Central memory CD8-positive, alpha-beta T cell (primary cell): Measurements from ENCODE around the gene SPRR3.

Experiments used
- ATAC-seq: fragments of 150-1000 bp; cut with Tn5 transposase; replicated peaks from 2 replicates; pipeline ENCODE4 v1.10.0; 2022; ENCODE audit warnings: mild to moderate bottlenecking, moderate FRiP score, moderate number of reproducible peaks; ENCODE audit not compliant: poor library complexity, severe bottlenecking; ENCODE audit errors: extremely low read depth
- DNase-seq, 2 donors: peaks; one replicate each; pipeline ENCODE4 v3.0.0; 2021; ENCODE audit warnings: low spot score in 2 of 2
- H3K27ac Mint-ChIP-seq: one replicate; pipeline ENCODE4 v1.8.0; 2022; ENCODE audit warnings: low read depth, mild to moderate bottlenecking, moderate library complexity, mixed read lengths
- H3K27me3 Mint-ChIP-seq: one replicate; pipeline ENCODE4 v1.8.0; 2022; ENCODE audit warnings: mixed read lengths
- H3K36me3 Mint-ChIP-seq: one replicate; pipeline ENCODE4 v1.8.0; 2022; ENCODE audit warnings: mild to moderate bottlenecking, moderate library complexity, mixed read lengths; ENCODE audit not compliant: insufficient read depth
- H3K4me1 Mint-ChIP-seq: one replicate; pipeline ENCODE4 v1.8.0; 2022; ENCODE audit warnings: mixed read lengths
- H3K4me3 Mint-ChIP-seq: one replicate; pipeline ENCODE4 v1.8.0; 2022; ENCODE audit warnings: mild to moderate bottlenecking, moderate library complexity, mixed read lengths
- H3K9me3 Mint-ChIP-seq: one replicate; pipeline ENCODE4 v1.8.0; 2022; ENCODE audit warnings: mixed read lengths

SPRR3 gene

GRCh38 chr1:152969036-152969435 lies 32.5 kb upstream of the SPRR3 start:
- peaks cover 58% of the 10 kb centered on the region for H3K27me3 Mint-ChIP-seq
- peaks cover 3% of the 10 kb centered on the region for H3K36me3 Mint-ChIP-seq
- DNase-seq (no peak), ATAC-seq (no peak)
- H3K9me3 Mint-ChIP-seq = no peaks in the 10 kb centered on the region
- H3K27ac Mint-ChIP-seq = no peak overlapping the region
- no peak overlapping the region for H3K4me3 Mint-ChIP-seq
- H3K4me1 Mint-ChIP-seq = no peaks in the 10 kb centered on the region

DNA sequence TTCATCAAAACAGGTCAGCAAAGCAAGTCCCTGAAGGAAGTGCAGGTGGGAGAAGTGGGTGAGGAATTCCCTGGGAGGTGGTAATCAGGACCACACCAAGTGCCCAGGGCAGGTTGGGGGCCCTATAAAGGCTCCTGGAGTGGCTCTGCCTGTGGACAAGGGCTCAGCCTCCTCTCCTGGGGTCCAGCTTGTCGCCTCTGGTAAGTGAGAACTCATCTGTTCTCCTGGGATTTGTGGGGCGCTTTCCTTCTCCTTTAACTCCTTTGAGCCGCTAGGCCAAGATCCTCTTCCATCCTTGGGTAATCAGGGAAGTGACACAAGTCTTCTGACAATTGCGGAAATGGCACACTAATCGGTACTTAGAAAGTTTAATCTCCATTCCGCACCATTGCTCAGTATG lies 31.1 kb upstream of the SPRR3 start, which contains the start of gene SPRR4:
Gene SPRR4 (plus strand): TSS at position 154 of the 400 bp plus-strand sequence. CDS start 1,243 bp downstream, outside the sequence.
- Mint-ChIP-seq H3K27ac (no peak within 1 kb of the TSS), H3K4me3 (no peak within 1 kb of the TSS)

DNA sequence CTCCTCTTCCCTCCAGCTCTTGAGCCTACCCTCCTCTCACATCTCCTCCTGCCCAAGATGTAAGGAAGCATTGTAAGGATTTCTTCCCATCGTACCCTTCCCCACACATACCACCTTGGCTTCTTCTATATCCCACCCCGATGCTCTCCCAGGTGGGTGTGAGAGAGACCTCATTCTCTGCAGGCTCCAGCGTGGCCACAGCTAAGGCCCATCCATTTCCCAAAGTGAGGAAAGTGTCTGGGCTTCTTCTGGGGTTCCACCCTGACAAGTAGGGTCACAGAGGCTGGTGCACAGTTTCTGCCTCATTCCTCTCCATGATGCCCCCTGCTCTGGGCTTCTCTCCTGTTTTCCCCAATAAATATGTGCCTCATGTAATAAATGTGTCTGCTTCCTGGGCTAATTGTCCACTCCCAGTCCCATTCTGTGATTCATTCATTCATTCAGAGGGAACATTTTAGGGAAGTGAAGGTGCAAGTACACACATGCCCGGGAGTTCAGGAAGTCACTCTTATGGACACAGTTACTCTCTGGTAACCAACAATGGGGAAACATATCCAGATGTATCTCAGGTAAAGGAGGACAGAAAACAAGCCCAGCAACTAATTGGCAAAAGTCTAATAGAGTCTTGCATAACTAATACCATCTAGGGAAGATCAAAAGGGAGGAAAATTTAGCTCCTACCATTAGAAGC lies 29.2 kb upstream of the SPRR3 start:
- peaks cover 60% of the 10 kb centered on the region for H3K27me3 Mint-ChIP-seq
- no peak overlapping the region for H3K4me3 Mint-ChIP-seq
- DNase-seq = no peak
- H3K4me1 Mint-ChIP-seq = no peaks in the 10 kb centered on the region
- no peak overlapping the region for H3K27ac Mint-ChIP-seq
- no peak for ATAC-seq
- H3K9me3 Mint-ChIP-seq = no peaks in the 10 kb centered on the region
- H3K36me3 Mint-ChIP-seq = peaks cover 3% of the 10 kb centered on the region

More for the DNA sequence above, 31.1 kb upstream of the SPRR3 start, which contains the start of gene SPRR4:
- H3K4me1 Mint-ChIP-seq = no peaks in the 10 kb centered on the region
- DNase-seq (no peak), ATAC-seq (no peak)
- H3K36me3 Mint-ChIP-seq = peaks cover 3% of the 10 kb centered on the region
- H3K9me3 Mint-ChIP-seq = no peaks in the 10 kb centered on the region
- peaks cover 56% of the 10 kb centered on the region for H3K27me3 Mint-ChIP-seq

DNA sequence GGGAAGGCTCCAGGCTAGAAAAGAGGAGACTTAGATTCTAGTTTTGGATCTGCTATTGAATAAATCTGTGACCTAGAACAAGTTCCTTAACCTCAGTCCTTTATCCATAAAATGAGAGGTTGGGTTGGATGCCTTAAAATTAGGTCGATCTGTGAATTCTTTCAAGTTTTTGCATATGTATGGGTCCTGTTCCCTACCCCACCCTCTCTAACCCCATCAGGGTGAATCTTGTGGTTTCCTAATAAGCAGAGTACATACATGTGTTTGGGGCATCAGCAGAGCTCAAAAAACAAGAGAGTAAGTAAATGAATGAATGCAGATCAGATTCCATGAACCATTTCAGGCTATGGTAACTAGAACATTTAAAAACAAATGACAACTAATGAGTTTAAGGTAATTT lies 24.9 kb upstream of the SPRR3 start:
- no peak overlapping the region for H3K27ac Mint-ChIP-seq
- no peaks in the 10 kb centered on the region for H3K4me1 Mint-ChIP-seq
- H3K27me3 Mint-ChIP-seq = peaks cover 84% of the 10 kb centered on the region
- DNase-seq (no peak), ATAC-seq (no peak)
- no peaks in the 10 kb centered on the region for H3K36me3 Mint-ChIP-seq
- H3K9me3 Mint-ChIP-seq = no peaks in the 10 kb centered on the region
- H3K4me3 Mint-ChIP-seq = no peak overlapping the region

DNA sequence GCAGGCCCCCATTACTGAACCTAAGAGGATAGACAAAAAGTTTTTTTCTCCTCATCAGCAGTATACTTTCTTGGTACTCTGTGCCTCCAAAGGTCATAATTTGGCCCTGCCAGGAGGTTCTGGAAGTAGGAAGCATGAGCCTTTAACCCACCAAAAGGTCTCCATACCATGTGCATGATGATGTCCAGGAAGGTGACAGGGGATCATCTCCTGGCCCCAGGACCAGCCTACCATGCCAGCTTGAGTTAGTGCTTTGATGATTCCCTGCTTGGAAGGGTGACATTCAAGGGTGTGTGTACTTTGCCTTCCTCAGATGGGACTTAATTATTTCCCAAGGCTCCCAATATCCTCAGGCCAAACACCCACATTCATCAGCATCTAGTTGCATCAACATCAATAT lies 23.9 kb upstream of the SPRR3 start:
- H3K4me1 Mint-ChIP-seq = no peaks in the 10 kb centered on the region
- peaks cover 84% of the 10 kb centered on the region for H3K27me3 Mint-ChIP-seq
- H3K27ac Mint-ChIP-seq = no peak overlapping the region
- ATAC-seq (no peak), DNase-seq (no peak)
- no peaks in the 10 kb centered on the region for H3K36me3 Mint-ChIP-seq
- H3K9me3 Mint-ChIP-seq = no peaks in the 10 kb centered on the region
- H3K4me3 Mint-ChIP-seq = no peak overlapping the region

- no peaks in the 10 kb centered on the region for H3K9me3 Mint-ChIP-seq
- DNase-seq (no peak), ATAC-seq (no peak)
- H3K4me1 Mint-ChIP-seq = no peaks in the 10 kb centered on the region
- H3K27ac Mint-ChIP-seq = no peak overlapping the region
- H3K4me3 Mint-ChIP-seq = no peak overlapping the region
- H3K36me3 Mint-ChIP-seq = no peaks in the 10 kb centered on the region
- peaks cover 71% of the 10 kb centered on the region for H3K27me3 Mint-ChIP-seq
These were observed 20.9 kb upstream of the SPRR3 start for GRCh38 chr1:152980676-152981075.

GRCh38 chr1:152981146-152981871 lies 20.2 kb upstream of the SPRR3 start:
- H3K9me3 Mint-ChIP-seq = no peaks in the 10 kb centered on the region
- peaks cover 71% of the 10 kb centered on the region for H3K27me3 Mint-ChIP-seq
- ATAC-seq (no peak), DNase-seq (no peak)
- no peaks in the 10 kb centered on the region for H3K36me3 Mint-ChIP-seq
- H3K27ac Mint-ChIP-seq = no peak overlapping the region
- H3K4me3 Mint-ChIP-seq = no peak overlapping the region
- H3K4me1 Mint-ChIP-seq = no peaks in the 10 kb centered on the region

DNA sequence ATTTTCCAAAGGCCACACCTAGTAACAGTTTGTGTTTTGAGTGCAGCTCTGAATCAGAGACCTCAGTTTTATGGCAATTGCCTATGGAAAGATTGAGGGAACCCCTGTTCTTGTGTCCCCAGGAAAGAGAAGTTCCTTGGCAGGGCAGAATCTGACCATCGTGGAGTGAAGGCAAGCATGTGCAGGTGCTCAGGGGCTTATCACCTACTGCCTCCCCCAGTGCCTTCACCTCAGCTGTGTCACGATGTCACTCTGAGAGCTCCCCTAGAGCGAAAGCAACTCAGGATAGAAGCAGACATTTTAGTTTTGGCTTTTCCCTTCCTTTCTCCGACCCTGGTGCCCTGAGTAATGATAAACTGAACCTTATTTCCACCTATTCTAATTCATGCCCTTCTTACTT lies 19.5 kb upstream of the SPRR3 start:
- peaks cover 69% of the 10 kb centered on the region for H3K27me3 Mint-ChIP-seq

GRCh38 chr1:152983234-152983633 lies 18.3 kb upstream of the SPRR3 start:
- Mint-ChIP-seq H3K4me3 (no peak overlapping the region), H3K27ac (no peak overlapping the region), H3K36me3 (no peaks in the 10 kb centered on the region), H3K9me3 (no peaks in the 10 kb centered on the region), H3K27me3 (peaks cover 71% of the 10 kb centered on the region), H3K4me1 (no peaks in the 10 kb centered on the region)
- DNase-seq (no peak), ATAC-seq (no peak)

More for the DNA sequence above, 19.5 kb upstream of the SPRR3 start:
- Mint-ChIP-seq H3K9me3 (no peaks in the 10 kb centered on the region), H3K4me3 (no peak overlapping the region), H3K27ac (no peak overlapping the region), H3K36me3 (no peaks in the 10 kb centered on the region), H3K4me1 (no peaks in the 10 kb centered on the region)
- ATAC-seq (no peak), DNase-seq (no peak)

GRCh38 chr1:152983743-152984142 lies 17.8 kb upstream of the SPRR3 start, which contains the start of gene SPRR1A:
TSS of gene SPRR1A (plus strand) at chr1:152984081. CDS start at chr1:152985231, 1,150 bp downstream.
- ATAC-seq = no peak
- DNase-seq = no peak
- no peaks in the 10 kb centered on the region for H3K4me1 Mint-ChIP-seq
- H3K27me3 Mint-ChIP-seq = peaks cover 76% of the 10 kb centered on the region
- H3K4me3 Mint-ChIP-seq = no peak within 1 kb of the TSS
- no peaks in the 10 kb centered on the region for H3K9me3 Mint-ChIP-seq
- no peaks in the 10 kb centered on the region for H3K36me3 Mint-ChIP-seq
- no peak within 1 kb of the TSS for H3K27ac Mint-ChIP-seq

DNA sequence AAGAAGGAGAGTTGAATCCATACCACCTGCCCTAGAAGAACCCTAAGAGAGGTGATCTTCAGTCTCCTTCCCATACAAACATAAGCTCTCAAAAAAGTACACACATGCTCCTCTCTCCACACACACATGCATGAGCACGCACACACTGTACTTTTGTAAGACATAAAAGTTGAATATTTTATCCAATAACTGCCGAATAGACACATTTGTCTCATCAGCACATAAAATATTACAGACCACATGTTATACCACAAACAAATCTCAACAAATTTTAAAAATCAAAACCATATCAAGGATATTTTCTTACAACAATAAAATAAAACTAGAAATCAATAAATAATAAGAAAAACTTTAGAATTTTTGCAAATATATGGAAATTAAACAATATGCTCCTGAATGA lies 15.0 kb upstream of the SPRR3 start:
- Mint-ChIP-seq H3K36me3 (no peaks in the 10 kb centered on the region), H3K9me3 (no peaks in the 10 kb centered on the region), H3K4me3 (no peak overlapping the region), H3K27me3 (peaks cover 65% of the 10 kb centered on the region), H3K27ac (no peak overlapping the region), H3K4me1 (no peaks in the 10 kb centered on the region)
- DNase-seq (no peak), ATAC-seq (no peak)

DNA sequence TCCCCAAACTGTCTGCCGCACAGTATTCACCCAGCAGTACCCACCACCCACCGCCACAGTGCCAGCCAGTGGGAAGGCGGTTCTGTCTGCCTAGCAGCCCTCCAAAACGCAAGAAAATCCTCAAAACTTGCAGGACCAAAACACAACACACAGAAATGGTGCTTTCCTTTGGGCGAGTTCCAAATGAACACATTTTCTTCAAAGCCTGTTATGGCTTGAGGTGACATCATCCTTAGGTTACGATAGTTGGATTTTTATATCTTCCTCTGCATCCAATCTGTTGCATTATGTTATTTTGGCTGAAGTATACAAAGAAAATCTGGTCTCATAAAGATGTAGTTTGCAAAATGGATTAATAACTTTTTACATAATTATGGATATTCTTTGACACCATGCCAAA lies 8.4 kb upstream of the SPRR3 start:
- H3K9me3 Mint-ChIP-seq = no peaks in the 10 kb centered on the region
- H3K4me1 Mint-ChIP-seq = no peaks in the 10 kb centered on the region
- ATAC-seq = no peak

DNA sequence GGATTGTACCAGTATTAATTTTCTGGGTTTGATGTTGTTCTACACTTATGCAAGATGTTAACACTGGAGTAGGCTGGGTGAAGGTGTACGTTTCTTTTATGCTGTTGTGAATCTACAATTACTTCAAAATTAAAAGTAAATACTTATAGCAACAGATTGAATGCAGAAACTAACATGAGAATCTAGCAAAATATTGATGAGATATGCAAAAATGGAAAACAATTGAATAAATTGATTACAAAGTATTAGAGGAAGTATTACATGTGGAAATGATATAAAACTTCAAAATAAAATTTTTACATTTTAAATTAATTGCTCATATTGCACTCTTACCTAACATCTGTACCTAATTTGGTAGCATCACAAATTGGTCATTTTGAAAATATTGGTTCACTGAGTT lies 5.7 kb upstream of the SPRR3 start:
- no peaks in the 10 kb centered on the region for H3K36me3 Mint-ChIP-seq
- H3K9me3 Mint-ChIP-seq = no peaks in the 10 kb centered on the region
- no peak for DNase-seq
- H3K27me3 Mint-ChIP-seq = peaks cover 63% of the 10 kb centered on the region
- no peak for ATAC-seq
- no peak overlapping the region for H3K27ac Mint-ChIP-seq
- H3K4me3 Mint-ChIP-seq = no peak overlapping the region
- H3K4me1 Mint-ChIP-seq = no peaks in the 10 kb centered on the region

More for the DNA sequence above, 8.4 kb upstream of the SPRR3 start:
- Mint-ChIP-seq H3K27ac (no peak overlapping the region), H3K36me3 (no peaks in the 10 kb centered on the region), H3K4me3 (no peak overlapping the region), H3K27me3 (peaks cover 58% of the 10 kb centered on the region)
- no peak for DNase-seq
